Endothelial cell of umbilical vein (primary cell): Measurements from ENCODE around the gene CNOT6. TPM values are rescaled to one million over a fixed set of nuclear protein-coding genes. Genes with fewer than 3 reads are reported as not detected.

ENCODE experiments used
- BruUV-seq: library from RNA; stranded (reverse); fragments of 400-500 nt; replicated peaks from 2 replicates; lab custom pipeline; 2021; lab: Mats Ljungman, UMichigan
- CTCF ChIA-PET: fragments of 300-600, 350-600 bp; sonication (Branson Sonifier 250); formaldehyde crosslinking; loops from one replicate; lab custom pipeline; 2021; ENCODE audit warnings: antibody characterized with exemption, inconsistent platforms; lab: Charles Lee
- POLR2A ChIA-PET: fragments of 300-600, 350-600 bp; sonication (Branson Sonifier 250); formaldehyde crosslinking; loops from one replicate; lab custom pipeline; 2021; ENCODE audit warnings: antibody characterized with exemption, inconsistent platforms; lab: Charles Lee
- DNase-seq: peaks from one replicate; pipeline ENCODE4 v3.0.0-alpha.2; 2011; ENCODE audit warnings: low read depth, low spot score
- FAIRE-seq: peaks from 2 replicates; lab custom pipeline; 2011; peaks lifted over from hg19 to GRCh38; lab: Jason Lieb, UNC
- H2AFZ ChIP-seq: 2 replicates; pipeline ENCODE4 v1.6.0; 2012; ENCODE audit warnings: low read depth, low read length, control low read depth, inconsistent platforms
- H3K27ac ChIP-seq: 2 replicates; pipeline ENCODE4 v1.5.1; 2011; ENCODE audit warnings: low read depth, mild to moderate bottlenecking, control low read depth, low read length, moderate library complexity; ENCODE audit not compliant: insufficient read depth
- H3K27me3 ChIP-seq, 2 experiments: 2 replicates each; pipeline versions ENCODE4 v1.6.0 to v1.6.1; 2011; ENCODE audit warnings: low read length in 2 of 2, mixed read lengths in 1 of 2; ENCODE audit not compliant: control insufficient read depth in 2 of 2, insufficient read depth in 2 of 2
- H3K36me3 ChIP-seq, 2 experiments: 2 replicates in 1 of 2; 3 replicates in 1 of 2; pipeline ENCODE4 v1.5.1; 2011; ENCODE audit warnings: low read length in 2 of 2, mild to moderate bottlenecking in 1 of 2, moderate library complexity in 1 of 2; ENCODE audit not compliant: control insufficient read depth in 2 of 2, insufficient read depth in 2 of 2; ENCODE audit errors: extremely low read depth in 1 of 2
- H3K4me1 ChIP-seq: 3 replicates; pipeline ENCODE4 v1.5.1; 2011; ENCODE audit warnings: mild to moderate bottlenecking, low read length; ENCODE audit not compliant: control insufficient read depth, insufficient read depth; ENCODE audit errors: extremely low read depth
- H3K4me2 ChIP-seq: 2 replicates; pipeline ENCODE4 v1.6.1; 2011; ENCODE audit warnings: low read length, control low read depth, mixed read lengths; ENCODE audit not compliant: insufficient read depth
- H3K4me3 ChIP-seq, 3 experiments: fragments of 200-600 bp in 1 of 3; sonication (generic), shearing (Covaris generic) in 1 of 3; replicated peaks in 1 of 3; 2 replicates each; pipeline ENCODE4 v1.5.1; 2011 to 2016; ENCODE audit warnings: control low read depth in 3 of 3, low read length in 3 of 3, mild to moderate bottlenecking in 2 of 3, inconsistent platforms in 1 of 3, low read depth in 1 of 3, moderate library complexity in 1 of 3; ENCODE audit not compliant: insufficient read depth in 1 of 3
- H3K79me2 ChIP-seq: 2 replicates; pipeline ENCODE4 v1.6.0; 2012; ENCODE audit warnings: low read length, inconsistent platforms; ENCODE audit not compliant: control insufficient read depth, insufficient read depth
- H3K9ac ChIP-seq: replicated peaks from 2 replicates; pipeline ENCODE3; 2011; ENCODE audit warnings: low read length, control low read depth; ENCODE audit not compliant: insufficient read depth; ENCODE audit errors: extremely low read depth
- H3K9me1 ChIP-seq: replicated peaks from 3 replicates; pipeline ENCODE4 v1.6.0; 2011; ENCODE audit warnings: mild to moderate bottlenecking, low read length; ENCODE audit not compliant: control insufficient read depth, insufficient read depth; ENCODE audit errors: extremely low read depth
- H3K9me3 ChIP-seq: replicated peaks from 2 replicates; pipeline ENCODE4 v1.5.1; 2012; ENCODE audit warnings: low read length, inconsistent platforms; ENCODE audit not compliant: control insufficient read depth, insufficient read depth
- H4K20me1 ChIP-seq: replicated peaks from 2 replicates; pipeline ENCODE3; 2011; ENCODE audit warnings: mild to moderate bottlenecking, low read length; ENCODE audit not compliant: control insufficient read depth, insufficient read depth; ENCODE audit errors: extremely low read depth
- EZH2 ChIP-seq: IDR thresholded peaks from 2 replicates; pipeline ENCODE4 v1.6.1; 2012; ENCODE audit warnings: borderline replicate concordance, low read depth, mild to moderate bottlenecking, moderate library complexity, low read length, inconsistent platforms; ENCODE audit not compliant: severe bottlenecking
- FOS ChIP-seq: IDR thresholded peaks from 2 replicates; pipeline ENCODE4 v1.6.1; 2011; ENCODE audit warnings: mild to moderate bottlenecking, low read length, moderate library complexity, borderline replicate concordance; ENCODE audit not compliant: insufficient read depth
- GATA2 ChIP-seq: IDR thresholded peaks from 2 replicates; pipeline ENCODE4 v1.7.0; 2011; ENCODE audit warnings: low read depth, mild to moderate bottlenecking, moderate library complexity, mixed read lengths, low read length; ENCODE audit not compliant: insufficient read length, insufficient read depth
- JUN ChIP-seq: IDR thresholded peaks from 2 replicates; pipeline ENCODE4 v1.6.1; 2011; ENCODE audit warnings: borderline replicate concordance, low read depth; ENCODE audit not compliant: insufficient read length, insufficient read depth
- MYC ChIP-seq: IDR thresholded peaks from one replicate; pipeline ENCODE4 v1.6.1; 2011; ENCODE audit warnings: mild to moderate bottlenecking, low read depth, low read length
- POLR2A ChIP-seq: IDR thresholded peaks from 2 replicates; pipeline ENCODE4 v1.6.1; 2012; ENCODE audit warnings: low read depth, mild to moderate bottlenecking, control low read depth, low read length
- POLR2AphosphoS5 ChIP-seq: IDR thresholded peaks from 2 replicates; pipeline ENCODE4 v1.6.1; 2012; ENCODE audit warnings: low read depth, mild to moderate bottlenecking, control low read depth, low read length, moderate library complexity; ENCODE audit not compliant: insufficient read depth
- dilution Hi-C: fragments of 300-500 bp; cut with MboI; formaldehyde crosslinking; loops from one replicate; pipeline ENCODE4 v1.15.0; 2019; ENCODE audit warnings: low sequenced_read_pairs; ENCODE audit not compliant: extremely low pct_ligation_motif_present
- intact Hi-C: fragments of 100-400 bp; cut with micrococcal nuclease; formaldehyde crosslinking; loops from one replicate; pipeline ENCODE4 v1.10.0; 2022
- polyA plus RNA-seq, 4 experiments: library from polyadenylated mRNA; depleted of rRNA in 3 of 4; stranded (reverse) in 3 of 4; unstranded in 1 of 4; fragments of >200 nt; gene quantifications; 2 replicates each; pipeline versions ENCODE4 v1.2.1 to v1.2.3, GENCODE V29; 2011 to 2012; ENCODE audit warnings: missing spikeins in 1 of 4
- total RNA-seq: library from RNA; stranded (reverse); gene quantifications from 2 replicates; pipeline ENCODE4 v1.2.3, GENCODE V29; 2021
- TF ChIP-seq, protein P1 (sequence below): IDR thresholded peaks from 2 replicates; pipeline ENCODE4 v1.6.1; 2011; ENCODE audit not compliant: insufficient read depth, insufficient read length
- TF ChIP-seq, protein P2 (sequence below), 2 donors: IDR thresholded peaks; 1 replicate in 1 of 2; 2 replicates in 1 of 2; pipeline ENCODE4 v1.5.1; 2011; ENCODE audit warnings: low read length in 2 of 2, mild to moderate bottlenecking in 2 of 2, moderate library complexity in 2 of 2, control low read depth in 1 of 2, inconsistent platforms in 1 of 2, low read depth in 1 of 2; ENCODE audit not compliant: insufficient read depth in 1 of 2; ENCODE audit errors: extremely low read depth in 1 of 2

CNOT6 gene
- total and polyA plus RNA-seq, 2 donors (not counting 3 experiments of a cell fraction or from before 2014, with no cell fraction given) = 9.2 to 33.8 TPM

DNA sequence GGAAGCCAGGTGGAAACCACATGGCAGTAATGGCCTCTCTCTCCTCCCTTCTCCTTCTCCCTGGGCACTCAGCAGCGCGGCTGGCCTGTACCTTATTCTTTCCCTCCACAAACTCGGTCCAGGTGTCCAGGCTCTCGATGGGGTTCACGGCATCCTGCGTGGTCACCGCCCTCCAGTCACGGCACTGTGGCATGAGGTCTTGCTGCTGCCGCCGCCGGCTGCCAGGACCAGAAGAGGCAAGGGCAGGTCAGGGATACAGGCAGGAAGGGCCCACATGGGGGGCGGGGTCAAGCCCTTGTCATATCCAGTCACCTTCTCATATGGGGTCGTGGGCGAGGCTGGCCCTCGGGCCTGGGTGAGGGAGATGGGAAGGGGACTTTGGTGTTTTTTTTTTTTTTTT, 129.7 kb downstream of the CNOT6 start:
- dilution Hi-C loops (no loop called here), intact Hi-C loops (loop anchor here (1.0 to 2.0 kb wide), 2 partner anchors 21 to 47 kb away; no protein-coding TSS in a partner anchor)
- no peak overlapping the region for H3K4me3 ChIP-seq
- ChIA-PET CTCF (interaction anchor here (2.0 kb wide), 1 partner anchor 18 kb away, joined by 8 read pairs; no protein-coding TSS in a partner anchor), POLR2A (no interaction called here)
- no peaks in the 10 kb centered on the region for H3K9me1 ChIP-seq
- no peak overlapping the region for H2AFZ ChIP-seq
- no peak overlapping the region for H3K9ac ChIP-seq
- H3K4me1 ChIP-seq = peaks cover 7% of the 10 kb centered on the region
- no peak overlapping the region for H3K4me2 ChIP-seq
- no peak overlapping the region for H3K27ac ChIP-seq
- no peaks in the 10 kb centered on the region for H3K79me2 ChIP-seq
- H3K27me3 ChIP-seq = no peaks in the 10 kb centered on the region
- no peaks in the 10 kb centered on the region for H3K9me3 ChIP-seq
- DNase-seq (no peak), FAIRE-seq (no peak)
- no peak for TF ChIP-seq POLR2A
- TF ChIP-seq GATA2 = no peak
- TF ChIP-seq, protein P1, sequence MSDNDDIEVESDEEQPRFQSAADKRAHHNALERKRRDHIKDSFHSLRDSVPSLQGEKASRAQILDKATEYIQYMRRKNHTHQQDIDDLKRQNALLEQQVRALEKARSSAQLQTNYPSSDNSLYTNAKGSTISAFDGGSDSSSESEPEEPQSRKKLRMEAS = no peak
- TF ChIP-seq FOS = no peak
- TF ChIP-seq, protein P2, sequence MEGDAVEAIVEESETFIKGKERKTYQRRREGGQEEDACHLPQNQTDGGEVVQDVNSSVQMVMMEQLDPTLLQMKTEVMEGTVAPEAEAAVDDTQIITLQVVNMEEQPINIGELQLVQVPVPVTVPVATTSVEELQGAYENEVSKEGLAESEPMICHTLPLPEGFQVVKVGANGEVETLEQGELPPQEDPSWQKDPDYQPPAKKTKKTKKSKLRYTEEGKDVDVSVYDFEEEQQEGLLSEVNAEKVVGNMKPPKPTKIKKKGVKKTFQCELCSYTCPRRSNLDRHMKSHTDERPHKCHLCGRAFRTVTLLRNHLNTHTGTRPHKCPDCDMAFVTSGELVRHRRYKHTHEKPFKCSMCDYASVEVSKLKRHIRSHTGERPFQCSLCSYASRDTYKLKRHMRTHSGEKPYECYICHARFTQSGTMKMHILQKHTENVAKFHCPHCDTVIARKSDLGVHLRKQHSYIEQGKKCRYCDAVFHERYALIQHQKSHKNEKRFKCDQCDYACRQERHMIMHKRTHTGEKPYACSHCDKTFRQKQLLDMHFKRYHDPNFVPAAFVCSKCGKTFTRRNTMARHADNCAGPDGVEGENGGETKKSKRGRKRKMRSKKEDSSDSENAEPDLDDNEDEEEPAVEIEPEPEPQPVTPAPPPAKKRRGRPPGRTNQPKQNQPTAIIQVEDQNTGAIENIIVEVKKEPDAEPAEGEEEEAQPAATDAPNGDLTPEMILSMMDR (IDR thresholded peaks at IDR 0.05; ENCODE audit: extremely low read depth in 1 of 2, insufficient read depth in 1 of 2, low read depth in 1 of 2, low read length in 2 of 2) = no peak
- no peak for TF ChIP-seq JUN
- no peak for TF ChIP-seq MYC
- TF ChIP-seq POLR2AphosphoS5 = no peak
- TF ChIP-seq EZH2 = no peak
- no TSS peak for BruUV-seq
- peaks cover 0 to 22% of the 10 kb centered on the region in 2 experiments for H3K36me3 ChIP-seq
- H4K20me1 ChIP-seq = no peaks in the 10 kb centered on the region
